ENCODE data around the gene GPANK1. TPM values are rescaled to one million over a fixed set of nuclear protein-coding genes. Genes with fewer than 3 reads are reported as not detected.

Gene GPANK1
- total and polyA plus RNA-seq, 10 of the 15 experiments (the other 5 are each of a cell fraction or from before 2014, with no cell fraction given): 11.7 to 36.3 (median 17.5) TPM

- ChIA-PET RAD21 (ENCODE audit: unreplicated experiment) (no interaction called here), SMC1A (ENCODE audit: uncharacterized antibody, unreplicated experiment) (interaction anchor here (0.6 to 1.5 kb wide), 2 partner anchors 10 to 385 kb away, joined by 3 read pairs; no protein-coding TSS in a partner anchor), POLR2A (no interaction called here), CTCF (interaction anchor here (1.7 kb wide), 1 partner anchor 13 kb away, joined by 4 read pairs; no protein-coding TSS in a partner anchor)
- H3K9me3 ChIP-seq (replicated peaks; ENCODE audit: control insufficient read depth, insufficient read depth, low read length): no peaks in the 10 kb centered on the region
- FAIRE-seq (no peak), DNase-seq (ENCODE audit: low read depth, low spot score) (no peak), ATAC-seq (peak; percentile 58)
- no peak overlapping the region for H3K4me3 ChIP-seq
- no peaks in the 10 kb centered on the region for H3K79me2 ChIP-seq (ENCODE audit: control insufficient read depth, insufficient read depth, low read length)
- H3K4me2 ChIP-seq (ENCODE audit: control insufficient read depth, insufficient read depth): no peak overlapping the region
- peaks cover 4 to 10% of the 10 kb centered on the region in 2 experiments for H3K36me3 ChIP-seq (ENCODE audit: control insufficient read depth in 2 of 2, insufficient read depth in 2 of 2, low read length in 1 of 2)
- intact Hi-C loops (cut with micrococcal nuclease; ENCODE audit: unreplicated experiment): no loop called here
- no peak overlapping the region for H2AFZ ChIP-seq (ENCODE audit: control insufficient read depth, low read depth, low read length)
- H4K20me1 ChIP-seq (ENCODE audit: control insufficient read depth, insufficient read depth): no peaks in the 10 kb centered on the region
- BruUV-seq (replicated peaks): no TSS peak
- H3K9ac ChIP-seq (ENCODE audit: control insufficient read depth, insufficient read depth, low read length): no peak overlapping the region; the same call in 1 of the 2 replicates
- in situ Hi-C loops (cut with MboI): no loop called here
- peaks cover 6% of the 10 kb centered on the region for H3K4me1 ChIP-seq (ENCODE audit: control insufficient read depth, insufficient read depth, low read length)
- TF ChIP-seq ESRRA (IDR thresholded peaks at IDR 0.05; ENCODE audit: low read length): no peak
- TF ChIP-seq SPI1 (IDR thresholded peaks at IDR 0.05; ENCODE audit: borderline replicate concordance, insufficient read depth, low read depth, low read length): peak; percentile 85
- no peaks in the 10 kb centered on the region for H3K27me3 ChIP-seq (replicated peaks in 1 of 2; ENCODE audit: control insufficient read depth in 2 of 2, insufficient read depth in 2 of 2, low read length in 1 of 2)
- WGBS (ENCODE audit: insufficient coverage, insufficient replicate concordance, low lambda C conversion rate, missing lambda C conversion rate): 11% methylated on average over 4 of the region's 4 CpGs
- no peak overlapping the region for H3K27ac ChIP-seq (ENCODE audit: control insufficient read depth, insufficient read depth)
These were observed 11.6 kb upstream of the GPANK1 start for GRCh38 chr6:31676322-31676903.

DNA sequence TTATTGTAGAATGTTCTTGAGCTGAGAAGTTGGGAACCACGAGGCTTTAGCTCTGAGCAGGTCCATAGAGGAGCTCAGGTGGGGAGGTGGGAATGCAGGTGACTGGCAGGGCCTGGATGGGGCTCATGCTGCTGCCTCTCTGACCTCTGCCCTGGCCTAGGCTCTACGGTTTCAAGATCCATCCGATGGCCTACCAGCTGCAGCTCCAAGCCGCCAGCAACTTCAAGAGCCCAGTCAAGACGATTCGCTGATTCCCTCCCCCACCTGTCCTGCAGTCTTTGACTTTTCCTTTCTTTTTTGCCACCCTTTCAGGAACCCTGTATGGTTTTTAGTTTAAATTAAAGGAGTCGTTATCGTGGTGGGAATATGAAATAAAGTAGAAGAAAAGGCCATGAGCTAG lies 4.9 kb upstream of the GPANK1 start, which contains the start of gene LY6G5B:
TSS of gene LY6G5B (plus strand) at position 301 of the 400 bp plus-strand sequence. CDS start 975 bp downstream, outside the sequence.
- Histone ChIP-seq H3K9me3 (replicated peaks; ENCODE audit: control insufficient read depth, insufficient read depth, low read length) (no peaks in the 10 kb centered on the region), H3K27me3 (replicated peaks in 1 of 2; ENCODE audit: control insufficient read depth in 2 of 2, insufficient read depth in 2 of 2, low read length in 1 of 2) (no peaks in the 10 kb centered on the region), H2AFZ (ENCODE audit: control insufficient read depth, low read depth, low read length) (no peak within 1 kb of the TSS), H4K20me1 (ENCODE audit: control insufficient read depth, insufficient read depth) (no peaks in the 10 kb centered on the region), H3K4me1 (ENCODE audit: control insufficient read depth, insufficient read depth, low read length) (peaks cover 11% of the 10 kb centered on the region), H3K4me2 (ENCODE audit: control insufficient read depth, insufficient read depth) (no peak within 1 kb of the TSS), H3K9ac (ENCODE audit: control insufficient read depth, insufficient read depth, low read length) (no peak within 1 kb of the TSS), H3K36me3 (ENCODE audit: control insufficient read depth in 2 of 2, insufficient read depth in 2 of 2, low read length in 1 of 2) (peaks cover 22 to 38% of the 10 kb centered on the region in 2 experiments), H3K4me3 (no peak within 1 kb of the TSS), H3K27ac (ENCODE audit: control insufficient read depth, insufficient read depth) (no peak within 1 kb of the TSS), H3K79me2 (ENCODE audit: control insufficient read depth, insufficient read depth, low read length) (peaks cover 32% of the 10 kb centered on the region)
- FAIRE-seq (no peak), DNase-seq (ENCODE audit: low read depth, low spot score) (no peak), ATAC-seq (no peak)
- ChIA-PET CTCF (interaction anchor here (1.0 kb wide), 1 partner anchor 12 kb away, joined by 3 read pairs; the partner anchor contains the start of gene LY6G5C), RAD21 (ENCODE audit: unreplicated experiment) (no interaction called here), POLR2A (interaction anchor here (1.1 kb wide), 1 partner anchor 11 kb away, joined by 3 read pairs; no protein-coding TSS in a partner anchor), SMC1A (ENCODE audit: uncharacterized antibody, unreplicated experiment) (interaction anchor here (1.1 kb wide), 1 partner anchor 33 kb away, joined by 4 read pairs; the partner anchor contains the start of gene ABHD16A)
- WGBS (ENCODE audit: insufficient coverage, insufficient replicate concordance, low lambda C conversion rate, missing lambda C conversion rate): 89% methylated on average over 8 of the region's 8 CpGs
- intact Hi-C loops (cut with micrococcal nuclease; ENCODE audit: unreplicated experiment): loop anchor here (5.0 kb wide), 2 partner anchors 68 to 163 kb away; partner anchors contain the start of gene CLIC1
- in situ Hi-C loops (cut with MboI): no loop called here
- no TSS peak for BruUV-seq (replicated peaks)
- TF ChIP-seq SKIL (IDR thresholded peaks at IDR 0.05; ENCODE audit: low read depth, poor library complexity, severe bottlenecking) (no peak), NFIC (IDR thresholded peaks at IDR 0.05; ENCODE audit: low read depth, low read length) (no peak)
- TF ChIP-seq, protein P1, sequence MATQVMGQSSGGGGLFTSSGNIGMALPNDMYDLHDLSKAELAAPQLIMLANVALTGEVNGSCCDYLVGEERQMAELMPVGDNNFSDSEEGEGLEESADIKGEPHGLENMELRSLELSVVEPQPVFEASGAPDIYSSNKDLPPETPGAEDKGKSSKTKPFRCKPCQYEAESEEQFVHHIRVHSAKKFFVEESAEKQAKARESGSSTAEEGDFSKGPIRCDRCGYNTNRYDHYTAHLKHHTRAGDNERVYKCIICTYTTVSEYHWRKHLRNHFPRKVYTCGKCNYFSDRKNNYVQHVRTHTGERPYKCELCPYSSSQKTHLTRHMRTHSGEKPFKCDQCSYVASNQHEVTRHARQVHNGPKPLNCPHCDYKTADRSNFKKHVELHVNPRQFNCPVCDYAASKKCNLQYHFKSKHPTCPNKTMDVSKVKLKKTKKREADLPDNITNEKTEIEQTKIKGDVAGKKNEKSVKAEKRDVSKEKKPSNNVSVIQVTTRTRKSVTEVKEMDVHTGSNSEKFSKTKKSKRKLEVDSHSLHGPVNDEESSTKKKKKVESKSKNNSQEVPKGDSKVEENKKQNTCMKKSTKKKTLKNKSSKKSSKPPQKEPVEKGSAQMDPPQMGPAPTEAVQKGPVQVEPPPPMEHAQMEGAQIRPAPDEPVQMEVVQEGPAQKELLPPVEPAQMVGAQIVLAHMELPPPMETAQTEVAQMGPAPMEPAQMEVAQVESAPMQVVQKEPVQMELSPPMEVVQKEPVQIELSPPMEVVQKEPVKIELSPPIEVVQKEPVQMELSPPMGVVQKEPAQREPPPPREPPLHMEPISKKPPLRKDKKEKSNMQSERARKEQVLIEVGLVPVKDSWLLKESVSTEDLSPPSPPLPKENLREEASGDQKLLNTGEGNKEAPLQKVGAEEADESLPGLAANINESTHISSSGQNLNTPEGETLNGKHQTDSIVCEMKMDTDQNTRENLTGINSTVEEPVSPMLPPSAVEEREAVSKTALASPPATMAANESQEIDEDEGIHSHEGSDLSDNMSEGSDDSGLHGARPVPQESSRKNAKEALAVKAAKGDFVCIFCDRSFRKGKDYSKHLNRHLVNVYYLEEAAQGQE (IDR thresholded peaks at IDR 0.05; ENCODE audit: low read depth, low read length): no peak
- TF ChIP-seq, protein P2, sequence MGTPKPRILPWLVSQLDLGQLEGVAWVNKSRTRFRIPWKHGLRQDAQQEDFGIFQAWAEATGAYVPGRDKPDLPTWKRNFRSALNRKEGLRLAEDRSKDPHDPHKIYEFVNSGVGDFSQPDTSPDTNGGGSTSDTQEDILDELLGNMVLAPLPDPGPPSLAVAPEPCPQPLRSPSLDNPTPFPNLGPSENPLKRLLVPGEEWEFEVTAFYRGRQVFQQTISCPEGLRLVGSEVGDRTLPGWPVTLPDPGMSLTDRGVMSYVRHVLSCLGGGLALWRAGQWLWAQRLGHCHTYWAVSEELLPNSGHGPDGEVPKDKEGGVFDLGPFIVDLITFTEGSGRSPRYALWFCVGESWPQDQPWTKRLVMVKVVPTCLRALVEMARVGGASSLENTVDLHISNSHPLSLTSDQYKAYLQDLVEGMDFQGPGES (IDR thresholded peaks at IDR 0.05): no peak

Data from GM12878 (cell line).